Measurements from ENCODE around the gene BPIFB2. TPM values are rescaled to one million over a fixed set of nuclear protein-coding genes. Genes with fewer than 3 reads are reported as not detected.
"Not testable (repeated sequence)": the region's sequence is repeated elsewhere in the genome, so short reads cannot be mapped to it uniquely, and the experiment has no call there.

The BPIFB2 gene, protein sequence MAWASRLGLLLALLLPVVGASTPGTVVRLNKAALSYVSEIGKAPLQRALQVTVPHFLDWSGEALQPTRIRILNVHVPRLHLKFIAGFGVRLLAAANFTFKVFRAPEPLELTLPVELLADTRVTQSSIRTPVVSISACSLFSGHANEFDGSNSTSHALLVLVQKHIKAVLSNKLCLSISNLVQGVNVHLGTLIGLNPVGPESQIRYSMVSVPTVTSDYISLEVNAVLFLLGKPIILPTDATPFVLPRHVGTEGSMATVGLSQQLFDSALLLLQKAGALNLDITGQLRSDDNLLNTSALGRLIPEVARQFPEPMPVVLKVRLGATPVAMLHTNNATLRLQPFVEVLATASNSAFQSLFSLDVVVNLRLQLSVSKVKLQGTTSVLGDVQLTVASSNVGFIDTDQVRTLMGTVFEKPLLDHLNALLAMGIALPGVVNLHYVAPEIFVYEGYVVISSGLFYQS
- not detected for polyA plus RNA-seq

DNA sequence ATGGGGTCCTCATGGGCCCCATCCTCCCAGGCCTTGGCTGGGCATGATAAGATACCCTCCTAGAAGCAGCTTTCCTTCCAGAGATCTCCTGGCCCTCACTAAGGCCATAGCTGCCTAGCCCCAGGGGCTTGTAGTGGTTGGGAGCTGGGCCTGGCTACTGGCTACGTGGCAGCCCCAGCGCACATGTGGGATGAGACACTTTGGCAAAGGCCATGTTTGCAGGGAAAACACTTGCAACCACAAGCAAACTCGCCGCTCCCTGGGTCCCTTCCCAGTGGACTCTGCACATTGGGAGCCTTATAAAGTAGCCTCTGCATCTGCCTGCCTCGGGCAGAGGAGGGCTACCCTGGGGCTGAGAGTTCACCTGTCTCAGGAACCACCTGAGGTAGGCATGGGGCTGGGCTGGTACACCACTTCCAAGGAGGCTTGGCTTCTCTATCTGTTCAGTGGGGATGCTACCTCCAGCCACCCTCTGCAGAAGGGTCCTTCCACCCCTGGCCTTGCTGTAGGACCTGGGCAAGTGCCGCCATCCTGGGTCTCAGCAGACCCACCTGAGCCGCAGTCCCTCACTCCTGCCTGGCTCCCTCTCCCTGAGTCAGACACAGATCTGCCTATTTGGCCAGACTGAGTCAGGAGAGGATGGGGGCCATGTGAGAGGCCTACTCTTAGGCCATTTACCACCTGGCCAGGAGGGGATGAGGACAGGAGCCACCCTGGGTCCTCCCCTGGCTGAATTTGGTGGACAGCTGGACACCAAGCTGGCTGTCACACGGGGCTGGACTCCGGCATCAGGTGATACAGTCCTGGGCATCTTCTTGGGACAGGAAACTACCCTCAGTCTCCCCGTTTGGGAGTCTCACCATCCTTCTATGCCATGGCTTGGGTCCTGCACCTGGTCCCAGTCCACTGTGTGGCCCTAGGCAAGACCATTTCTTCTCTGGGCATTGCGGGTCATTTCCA, at the start of gene BPIFB2:
BPIFB2 (plus strand) TSS at position 329 of the 960 bp plus-strand sequence. CDS start 871 bp downstream, outside the sequence.
- Mint-ChIP-seq H3K27ac (no peak within 1 kb of the TSS), H3K36me3 (no peaks in the 10 kb centered on the region), H3K27me3 (peaks cover 2% of the 10 kb centered on the region), H3K9me3 (peaks cover 0 to 2% (median 0%) of the 10 kb centered on the region in 3 donors), H3K4me1 (peaks cover 0 to 5% (median 2%) of the 10 kb centered on the region in 3 donors), H3K4me3 (no peak within 1 kb of the TSS)

DNA sequence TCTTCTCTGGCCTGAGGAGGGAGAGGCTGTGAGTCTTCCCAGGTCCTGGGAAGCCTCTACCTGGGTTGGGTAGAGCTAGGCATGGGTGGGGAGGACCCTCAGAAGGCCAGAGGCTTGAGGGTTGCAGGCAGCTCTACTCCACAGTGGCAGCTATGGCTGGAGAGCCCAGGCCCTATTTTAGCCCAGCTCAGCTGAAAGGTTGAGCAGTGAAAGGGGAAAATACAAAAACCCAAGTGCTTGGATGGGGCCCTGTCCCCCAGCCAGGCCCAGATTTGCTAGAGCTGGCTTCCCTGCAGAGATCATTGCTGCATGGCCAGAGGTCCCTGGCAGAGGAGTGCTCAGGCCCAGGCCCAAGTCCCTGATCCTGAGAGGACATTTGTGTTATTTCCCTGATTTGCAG, 48.9 kb upstream of the BPIFB2 start:
- peaks cover 6 to 15% (median 8%) of the 10 kb centered on the region in 3 donors for H3K9me3 Mint-ChIP-seq
- no peaks in the 10 kb centered on the region for H3K4me1 Mint-ChIP-seq
- H3K4me3 Mint-ChIP-seq, result no peak overlapping the region
- H3K27ac Mint-ChIP-seq, result no peak overlapping the region
- H3K27me3 Mint-ChIP-seq, result no peaks in the 10 kb centered on the region
- H3K36me3 Mint-ChIP-seq, result no peaks in the 10 kb centered on the region

DNA sequence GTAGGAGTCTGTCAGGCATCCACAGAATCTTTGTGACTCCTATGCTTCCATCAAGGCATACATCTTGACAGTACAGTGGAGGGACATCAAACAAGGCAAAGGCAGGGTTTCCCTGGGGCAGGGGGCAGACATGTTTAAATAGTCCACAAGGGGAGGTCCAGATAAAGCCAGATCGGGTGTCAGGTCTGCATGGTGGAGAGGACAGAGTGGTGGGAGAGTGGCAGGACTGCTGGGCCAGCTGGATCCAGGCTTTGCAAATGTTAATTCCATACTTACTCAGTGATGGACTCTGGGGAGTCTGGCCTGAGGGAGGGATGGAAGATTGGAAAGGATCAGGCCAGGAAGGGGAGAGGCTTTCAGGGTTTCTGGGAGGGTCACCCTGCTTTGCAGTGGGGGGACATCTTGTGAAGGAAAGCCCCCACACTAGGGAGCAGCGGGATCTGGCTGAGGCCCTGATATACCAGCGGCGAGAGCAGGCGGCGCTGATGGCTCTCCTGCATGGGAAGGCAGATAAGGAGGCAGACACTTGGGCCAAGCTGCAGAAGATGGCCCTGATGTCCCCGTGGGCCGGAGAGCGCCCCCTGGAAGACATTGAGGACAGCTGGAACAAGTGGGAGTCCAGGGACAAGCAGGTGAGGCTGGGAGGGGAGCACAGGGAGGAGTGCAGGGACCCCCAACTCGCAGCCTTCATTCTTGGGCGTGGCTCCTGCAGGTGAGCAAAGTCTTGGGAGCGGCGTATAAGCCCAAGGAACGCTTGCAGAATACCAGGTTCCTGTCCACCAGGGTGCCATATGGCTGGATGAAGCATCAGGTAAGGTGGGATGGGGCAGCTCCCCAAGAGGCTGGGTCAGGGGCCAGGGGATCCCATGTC, 47.9 kb upstream of the BPIFB2 start:
- no peak overlapping the region for H3K4me3 Mint-ChIP-seq
- H3K4me1 Mint-ChIP-seq, result no peaks in the 10 kb centered on the region
- no peaks in the 10 kb centered on the region for H3K36me3 Mint-ChIP-seq
- no peak overlapping the region for H3K27ac Mint-ChIP-seq
- no peaks in the 10 kb centered on the region for H3K27me3 Mint-ChIP-seq
- peaks cover 4 to 15% (median 8%) of the 10 kb centered on the region in 3 donors for H3K9me3 Mint-ChIP-seq

DNA sequence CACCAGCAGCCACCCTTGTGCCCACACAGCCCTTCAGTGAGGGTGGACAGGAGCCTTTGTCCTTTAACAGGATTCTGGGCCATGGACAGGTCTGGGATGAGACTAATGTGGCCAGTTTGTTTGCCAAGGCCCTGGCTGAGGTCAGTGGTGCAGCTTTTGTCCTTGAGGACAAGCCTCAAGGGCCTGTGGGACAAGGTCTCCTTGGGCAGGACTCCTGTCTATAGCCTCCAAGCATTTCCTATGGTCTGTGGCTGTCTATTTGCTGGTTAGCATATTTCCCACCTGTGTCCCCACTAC, 47.3 kb upstream of the BPIFB2 start:
- Mint-ChIP-seq H3K4me1 (no peaks in the 10 kb centered on the region), H3K36me3 (no peaks in the 10 kb centered on the region), H3K4me3 (no peak overlapping the region), H3K9me3 (peaks cover 4 to 15% (median 8%) of the 10 kb centered on the region in 3 donors), H3K27me3 (no peaks in the 10 kb centered on the region), H3K27ac (no peak overlapping the region)

DNA sequence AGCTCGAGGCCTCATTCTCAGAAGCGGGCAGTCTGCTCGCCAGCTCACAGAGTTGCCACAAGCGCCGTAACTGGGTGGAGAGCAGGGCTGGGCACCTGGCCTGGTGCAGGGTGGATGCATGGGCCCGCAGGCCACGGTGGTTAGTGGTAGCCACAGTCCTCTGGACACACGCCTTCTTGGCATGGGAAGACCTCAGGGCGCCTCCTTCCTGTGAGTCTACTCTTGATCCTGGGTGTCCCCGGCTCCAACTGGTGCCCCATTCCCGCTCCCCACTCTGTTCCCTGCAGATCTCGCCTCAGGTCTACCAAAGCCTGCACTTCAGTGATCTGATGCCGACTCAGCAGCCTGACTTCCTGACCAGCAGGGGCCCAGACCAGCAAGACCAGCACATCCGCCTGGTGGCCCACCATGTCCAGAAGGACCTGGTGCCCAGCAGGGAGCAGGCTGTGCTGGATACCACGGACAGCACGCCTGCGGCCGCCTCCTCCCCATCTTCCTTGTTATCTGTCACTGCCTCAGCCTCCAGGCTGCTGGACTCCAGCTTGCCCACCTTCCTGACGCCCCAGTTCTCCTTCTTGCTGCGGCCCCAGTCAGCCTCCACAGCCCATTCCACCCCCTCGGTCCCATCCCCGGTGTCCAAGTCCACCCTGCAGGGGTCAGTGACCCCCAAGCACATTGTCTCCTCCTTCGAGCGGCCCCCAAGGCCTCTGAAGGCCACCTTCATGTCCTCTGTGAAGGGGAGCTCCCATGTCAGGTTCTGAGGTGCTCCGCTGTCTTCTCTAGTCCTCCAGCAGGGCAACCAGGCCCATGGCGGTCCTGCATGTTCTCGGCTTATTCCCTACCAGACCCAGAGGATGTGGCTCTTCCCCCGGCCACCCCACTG, 46.4 kb upstream of the BPIFB2 start:
- Mint-ChIP-seq H3K4me1 (no peaks in the 10 kb centered on the region), H3K27me3 (no peaks in the 10 kb centered on the region), H3K36me3 (no peaks in the 10 kb centered on the region), H3K4me3 (peak overlapping the region in 1 of 4 donors; percentile 22), H3K9me3 (peaks cover 4 to 15% (median 8%) of the 10 kb centered on the region in 3 donors), H3K27ac (no peak overlapping the region)

DNA sequence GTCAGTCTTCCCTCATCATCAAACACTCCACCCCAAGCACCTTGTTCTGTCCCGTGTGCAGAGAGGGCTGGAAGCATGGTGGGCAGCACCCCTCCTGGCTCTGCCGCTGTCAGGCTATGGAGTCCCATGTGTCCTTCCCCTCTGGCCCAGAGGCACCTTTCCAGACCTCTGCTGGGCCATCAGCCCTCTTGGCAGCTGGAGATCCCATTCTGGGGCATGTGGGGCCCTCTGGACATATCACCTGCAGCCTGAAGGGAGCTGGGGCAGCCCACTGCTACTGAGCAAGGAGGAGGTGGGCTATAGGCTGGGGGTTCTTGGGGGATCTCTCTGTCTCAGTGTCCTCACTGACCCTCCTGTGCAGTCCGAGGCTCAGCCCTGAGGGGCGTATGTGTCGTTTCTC, 45.5 kb upstream of the BPIFB2 start:
- Mint-ChIP-seq H3K9me3 (peaks cover 1 to 9% (median 4%) of the 10 kb centered on the region in 3 donors), H3K4me3 (no peak overlapping the region), H3K4me1 (peaks cover 3 to 7% (median 6%) of the 10 kb centered on the region in 3 donors), H3K36me3 (no peaks in the 10 kb centered on the region), H3K27me3 (no peaks in the 10 kb centered on the region), H3K27ac (no peak overlapping the region)

DNA sequence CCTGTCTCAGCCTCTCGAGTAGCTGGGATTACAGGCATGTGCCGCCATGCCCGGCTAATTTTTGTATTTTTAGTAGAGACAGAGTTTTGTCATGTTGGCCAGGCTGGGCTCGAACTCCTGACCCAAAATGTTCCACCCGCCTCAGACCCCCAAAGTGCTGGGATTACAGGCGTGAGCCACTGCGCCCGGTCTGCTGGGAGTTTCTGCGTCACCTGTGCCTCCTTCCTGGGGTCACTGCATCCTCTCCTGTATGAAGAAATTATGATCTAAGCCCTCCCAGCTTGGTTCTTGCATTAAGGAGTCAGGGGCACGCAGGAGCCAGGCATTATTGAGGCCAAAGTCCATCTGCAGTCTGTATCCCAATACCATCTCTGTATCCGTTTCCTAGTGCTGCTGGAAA, 44.9 kb upstream of the BPIFB2 start:
- not testable (repeated sequence) for H3K9me3 Mint-ChIP-seq, H3K27me3 Mint-ChIP-seq, H3K36me3 Mint-ChIP-seq
- Mint-ChIP-seq H3K4me3 (peak overlapping the region in 1 of 4 donors; percentile 23), H3K27ac (peak overlapping the region in 1 of 3 donors; percentile 85), H3K4me1 (peaks cover 9 to 12% (median 11%) of the 10 kb centered on the region in 3 donors)

DNA sequence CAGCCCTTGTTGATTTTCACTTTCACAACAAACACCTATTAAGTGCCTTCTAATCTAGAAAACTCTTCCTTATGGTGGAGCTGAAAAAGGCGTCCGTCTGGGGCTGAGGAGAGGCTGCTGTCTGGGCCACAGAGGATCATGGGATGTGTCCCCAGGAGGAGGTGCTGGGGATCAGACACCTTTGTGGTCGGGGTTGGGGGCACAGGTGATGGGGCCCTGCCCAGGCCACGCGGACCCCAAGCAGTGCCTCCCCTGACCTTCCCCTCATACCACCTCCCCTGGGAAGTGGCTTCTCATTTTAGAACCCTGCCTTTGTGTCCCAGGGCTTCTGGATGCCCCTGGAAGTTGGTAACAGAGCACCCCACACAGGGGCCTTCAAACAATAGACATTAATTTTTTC, 44.3 kb upstream of the BPIFB2 start:
- Mint-ChIP-seq H3K27ac (no peak overlapping the region), H3K9me3 (peaks cover 0 to under 1% (median 0%) of the 10 kb centered on the region in 3 donors), H3K4me3 (no peak overlapping the region), H3K36me3 (no peaks in the 10 kb centered on the region), H3K27me3 (no peaks in the 10 kb centered on the region), H3K4me1 (peaks cover 11 to 16% (median 12%) of the 10 kb centered on the region in 3 donors)

DNA sequence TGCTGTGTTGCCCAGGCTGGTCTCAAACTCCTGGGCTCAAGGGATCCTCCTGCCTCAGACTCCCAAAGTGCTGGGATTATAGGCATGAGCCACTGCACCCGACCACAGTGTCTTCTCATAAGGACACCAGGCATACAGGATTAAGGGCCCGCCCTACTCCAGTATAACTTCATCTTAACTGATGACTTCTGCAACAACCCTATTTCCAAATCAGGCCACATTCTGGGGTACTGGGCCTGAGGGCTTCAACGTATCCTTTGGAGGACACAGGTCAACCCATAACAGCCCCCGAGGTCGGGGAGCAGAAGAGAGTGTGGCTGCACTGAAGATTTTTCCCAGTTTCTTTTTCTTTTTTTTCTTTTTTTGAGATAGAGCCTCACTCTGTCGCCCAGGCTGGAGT, 42.9 kb upstream of the BPIFB2 start:
- Mint-ChIP-seq H3K4me1 (peaks cover 12 to 21% (median 17%) of the 10 kb centered on the region in 3 donors), H3K9me3 (no peaks in the 10 kb centered on the region), H3K27me3 (no peaks in the 10 kb centered on the region), H3K36me3 (no peaks in the 10 kb centered on the region), H3K4me3 (no peak overlapping the region), H3K27ac (peak overlapping the region in 1 of 3 donors; percentile 50)

DNA sequence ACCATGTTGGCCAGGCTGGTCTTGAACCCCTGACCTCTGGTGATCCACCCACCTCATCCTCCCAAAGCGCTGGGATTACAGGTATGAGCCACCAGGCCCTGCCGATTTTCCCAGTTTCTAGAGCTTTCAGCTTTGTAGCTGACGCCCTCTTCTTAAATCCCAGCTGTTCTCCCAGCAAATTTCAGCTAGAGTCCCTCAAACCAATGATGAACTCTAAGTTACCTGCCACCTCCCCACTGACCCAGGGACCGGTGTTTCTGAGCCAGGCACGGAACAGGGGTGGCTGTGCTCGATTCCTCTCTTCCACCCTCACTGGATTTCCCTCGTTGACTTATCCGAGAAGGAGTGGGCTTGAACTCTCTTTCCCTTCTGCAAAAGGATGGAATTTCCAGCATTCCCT, 42.4 kb upstream of the BPIFB2 start:
- H3K4me3 Mint-ChIP-seq, result no peak overlapping the region
- H3K27ac Mint-ChIP-seq, result peak overlapping the region in 1 of 3 donors; percentile 50
- peaks cover 12 to 24% (median 19%) of the 10 kb centered on the region in 3 donors for H3K4me1 Mint-ChIP-seq
- no peaks in the 10 kb centered on the region for H3K9me3 Mint-ChIP-seq
- H3K27me3 Mint-ChIP-seq, result no peaks in the 10 kb centered on the region
- no peaks in the 10 kb centered on the region for H3K36me3 Mint-ChIP-seq

DNA sequence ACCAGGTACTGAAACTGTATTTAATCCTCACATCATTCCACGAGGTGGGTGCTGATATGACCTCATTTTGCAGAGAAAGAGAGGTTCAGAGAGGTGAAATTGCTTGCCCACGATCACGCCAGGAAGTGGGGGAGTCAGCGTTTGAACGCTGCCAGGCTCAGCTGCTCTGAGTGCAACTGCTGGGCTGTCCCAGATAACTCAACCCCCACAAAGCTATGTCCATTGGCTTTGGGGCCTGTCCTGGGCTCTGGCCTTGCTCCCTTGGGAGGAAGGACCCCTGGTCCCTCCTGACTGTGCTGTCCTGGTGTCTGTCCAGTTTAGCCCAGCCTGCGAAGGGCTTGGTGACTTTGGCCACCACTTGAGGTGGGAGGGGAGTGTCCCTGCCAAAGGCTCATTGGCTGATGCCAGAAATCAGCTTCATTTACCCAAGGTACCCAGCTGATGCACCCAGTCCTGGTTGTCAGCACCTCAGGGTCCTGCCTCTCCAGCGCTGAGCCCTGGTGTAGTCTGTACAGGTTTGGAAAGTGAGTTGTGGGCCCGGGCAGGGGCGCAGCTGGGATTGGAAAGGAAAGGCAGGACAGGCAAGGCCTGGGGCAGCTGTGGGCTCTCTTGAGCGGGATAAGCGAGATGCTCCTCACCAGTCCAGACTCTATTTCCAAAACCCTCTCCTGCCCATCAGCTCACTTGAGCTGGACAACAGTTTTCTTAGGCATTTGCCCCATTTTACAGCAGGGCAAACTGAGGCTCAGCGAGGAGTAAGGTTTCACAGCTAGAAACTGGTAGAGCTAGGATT, 41.7 kb upstream of the BPIFB2 start:
- H3K4me1 Mint-ChIP-seq, result peaks cover 12 to 26% (median 22%) of the 10 kb centered on the region in 3 donors
- peak overlapping the region in 1 of 3 donors; percentile 87 for H3K27ac Mint-ChIP-seq
- no peaks in the 10 kb centered on the region for H3K36me3 Mint-ChIP-seq
- H3K27me3 Mint-ChIP-seq, result no peaks in the 10 kb centered on the region
- no peak overlapping the region for H3K4me3 Mint-ChIP-seq
- H3K9me3 Mint-ChIP-seq, result no peaks in the 10 kb centered on the region

DNA sequence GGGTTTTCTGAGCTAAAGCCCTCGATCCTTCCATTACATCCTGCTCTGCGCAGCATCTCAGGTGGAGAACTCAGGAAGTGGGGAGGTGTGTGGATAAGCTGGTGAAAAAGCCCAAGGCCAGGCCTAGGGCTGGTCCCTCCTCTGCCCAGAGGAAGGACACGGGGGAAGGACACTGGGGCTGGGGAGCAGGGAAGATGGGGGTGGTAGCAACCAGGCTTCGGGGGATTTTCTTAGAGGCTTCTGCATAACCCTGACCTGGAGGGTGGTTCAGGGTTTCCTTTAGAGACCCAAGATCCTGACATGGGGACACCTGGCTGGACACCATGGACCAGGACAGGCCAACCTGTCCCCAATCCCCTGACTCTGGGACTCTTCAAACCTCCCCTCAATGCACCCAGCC, 41.1 kb upstream of the BPIFB2 start:
- no peak overlapping the region for H3K4me3 Mint-ChIP-seq
- H3K27me3 Mint-ChIP-seq, result no peaks in the 10 kb centered on the region
- no peaks in the 10 kb centered on the region for H3K9me3 Mint-ChIP-seq
- peak overlapping the region in 1 of 3 donors; percentile 87 for H3K27ac Mint-ChIP-seq
- no peaks in the 10 kb centered on the region for H3K36me3 Mint-ChIP-seq
- peaks cover 12 to 27% (median 22%) of the 10 kb centered on the region in 3 donors for H3K4me1 Mint-ChIP-seq
